ENCODE data around the gene MIPEP.
A peak's percentile ranks its signal among the peaks of the same experiment; 100 is the strongest.
"Not testable (repeated sequence)": the region's sequence is repeated elsewhere in the genome, so short reads cannot be mapped to it uniquely, and the experiment has no call there.

MIPEP gene

GRCh38 chr13:23884361-23884760 lies 4.8 kb downstream of the MIPEP start:
- not testable (repeated sequence) for DNase-seq

- no peak for DNase-seq
These were observed 5.9 kb downstream of the MIPEP start for GRCh38 chr13:23883255-23883654.

GRCh38 chr13:23881402-23881800 lies 7.8 kb downstream of the MIPEP start:
- not testable (repeated sequence) for DNase-seq

- not testable (repeated sequence) for DNase-seq
These were observed 8.5 kb downstream of the MIPEP start for GRCh38 chr13:23880493-23881401.

- DNase-seq = no peak
These were observed 11.9 kb downstream of the MIPEP start for GRCh38 chr13:23877286-23877685.

GRCh38 chr13:23876265-23876664 lies 12.9 kb downstream of the MIPEP start:
- peak; percentile 10 for DNase-seq

GRCh38 chr13:23871616-23872220 lies 17.5 kb downstream of the MIPEP start:
- DNase-seq = peak; percentile 31

GRCh38 chr13:23870356-23871140 lies 18.7 kb downstream of the MIPEP start:
- DNase-seq = no peak

GRCh38 chr13:23868521-23868920 lies 20.7 kb downstream of the MIPEP start:
- no peak for DNase-seq

- DNase-seq = no peak
These were observed 22.1 kb downstream of the MIPEP start for GRCh38 chr13:23867027-23867491.

- DNase-seq = no peak
These were observed 22.7 kb downstream of the MIPEP start for GRCh38 chr13:23866420-23867026.

- DNase-seq = no peak
These were observed 23.3 kb downstream of the MIPEP start for GRCh38 chr13:23865906-23866305.

- DNase-seq = no peak
These were observed 24.2 kb downstream of the MIPEP start for GRCh38 chr13:23865026-23865425.

- DNase-seq = no peak
These were observed 27.9 kb downstream of the MIPEP start for GRCh38 chr13:23861310-23861709.

GRCh38 chr13:23859904-23860303 lies 29.3 kb downstream of the MIPEP start:
- DNase-seq = peak; percentile 17

- DNase-seq = no peak
These were observed 29.7 kb downstream of the MIPEP start for GRCh38 chr13:23859455-23859854.

- DNase-seq = no peak
These were observed 30.7 kb downstream of the MIPEP start for GRCh38 chr13:23858546-23858945.

GRCh38 chr13:23856008-23856750 lies 33.0 kb downstream of the MIPEP start:
- no peak for DNase-seq

GRCh38 chr13:23855360-23855759 lies 33.8 kb downstream of the MIPEP start:
- no peak for DNase-seq

- no peak for DNase-seq
These were observed 36.8 kb downstream of the MIPEP start for GRCh38 chr13:23852351-23852750.

GRCh38 chr13:23851106-23851505 lies 38.1 kb downstream of the MIPEP start:
- no peak for DNase-seq

- no peak for DNase-seq
These were observed 39.1 kb downstream of the MIPEP start for GRCh38 chr13:23850134-23850533.

All from OCI-M1 (cell line).